H9 (cell line): Measurements from ENCODE around the gene MAD1L1. TPM values are rescaled to one million over a fixed set of nuclear protein-coding genes. Genes with fewer than 3 reads are reported as not detected.

ENCODE experiments used
- DNase-seq: peaks from one replicate; pipeline ENCODE4 v3.0.0-alpha.2; 2017
- H2AFZ ChIP-seq: one replicate; pipeline ENCODE4 v1.6.1; 2013; ENCODE audit warnings: mild to moderate bottlenecking, low read length, control low read depth, moderate library complexity
- H2AK5ac ChIP-seq: 2 replicates; pipeline ENCODE4 v1.6.1; 2013; ENCODE audit warnings: low read length, control low read depth, mixed read lengths; ENCODE audit not compliant: insufficient read length
- H2BK120ac ChIP-seq: one replicate; pipeline ENCODE4 v1.6.1; 2013; ENCODE audit warnings: low read depth, mild to moderate bottlenecking, low read length, control low read depth, inconsistent platforms; ENCODE audit not compliant: poor library complexity, severe bottlenecking
- H2BK12ac ChIP-seq: 2 replicates; pipeline ENCODE4 v1.6.1; 2013; ENCODE audit warnings: low read length, control low read depth, mixed read lengths, low read depth; ENCODE audit not compliant: insufficient read length
- H2BK15ac ChIP-seq: 2 replicates; pipeline ENCODE4 v1.6.1; 2013; ENCODE audit warnings: low read depth, low read length, control low read depth
- H2BK20ac ChIP-seq: one replicate; pipeline ENCODE4 v1.6.1; 2013; ENCODE audit warnings: low read depth, mild to moderate bottlenecking, low read length, control low read depth, inconsistent platforms; ENCODE audit not compliant: poor library complexity, severe bottlenecking
- H2BK5ac ChIP-seq: 2 replicates; pipeline ENCODE4 v1.6.1; 2013; ENCODE audit warnings: low read length, control low read depth, mixed read lengths; ENCODE audit not compliant: insufficient read length
- H3K14ac ChIP-seq: 2 replicates; pipeline ENCODE4 v1.6.1; 2013; ENCODE audit warnings: low read length, control low read depth; ENCODE audit not compliant: insufficient read depth
- H3K18ac ChIP-seq: 2 replicates; pipeline ENCODE4 v1.6.1; 2013; ENCODE audit warnings: low read depth, mild to moderate bottlenecking, mixed read lengths, low read length, control low read depth; ENCODE audit not compliant: insufficient read length
- H3K23ac ChIP-seq: 2 replicates; pipeline ENCODE4 v1.6.1; 2013; ENCODE audit warnings: low read length, control low read depth, mixed read lengths, low read depth; ENCODE audit not compliant: insufficient read length
- H3K23me2 ChIP-seq: 2 replicates; pipeline ENCODE4 v1.6.1; 2013; ENCODE audit warnings: low read depth, mild to moderate bottlenecking, mixed read lengths, low read length, control low read depth; ENCODE audit not compliant: insufficient read length, poor library complexity, severe bottlenecking
- H3K27ac ChIP-seq: 2 replicates; pipeline ENCODE4 v1.5.1; 2013; ENCODE audit warnings: low read length, control low read depth, mixed read lengths, low read depth; ENCODE audit not compliant: insufficient read length
- H3K27me3 ChIP-seq: 2 replicates; pipeline ENCODE4 v1.6.1; 2013; ENCODE audit warnings: low read length, control low read depth, inconsistent platforms; ENCODE audit not compliant: insufficient read depth
- H3K4ac ChIP-seq: 2 replicates; pipeline ENCODE4 v1.6.1; 2013; ENCODE audit warnings: low read depth, mild to moderate bottlenecking, control low read depth, inconsistent platforms, low read length, moderate library complexity
- H3K4me1 ChIP-seq: 2 replicates; pipeline ENCODE4 v1.6.1; 2013; ENCODE audit warnings: low read length, control low read depth, inconsistent platforms; ENCODE audit not compliant: insufficient read depth
- H3K4me2 ChIP-seq: 2 replicates; pipeline ENCODE4 v1.6.1; 2013; ENCODE audit warnings: low read length, control low read depth, mixed read lengths; ENCODE audit not compliant: insufficient read length, insufficient read depth
- H3K56ac ChIP-seq: 2 replicates; pipeline ENCODE4 v1.6.1; 2013; ENCODE audit warnings: low read depth, mild to moderate bottlenecking, mixed read lengths, low read length, control low read depth; ENCODE audit not compliant: insufficient read length
- H3K79me1 ChIP-seq: 2 replicates; pipeline ENCODE4 v1.6.1; 2013; ENCODE audit warnings: low read depth, mild to moderate bottlenecking, moderate library complexity, low read length, control low read depth, inconsistent platforms; ENCODE audit not compliant: insufficient read depth, poor library complexity, severe bottlenecking
- H3K79me2 ChIP-seq: 2 replicates; pipeline ENCODE4 v1.6.1; 2013; ENCODE audit warnings: low read length, control low read depth, inconsistent platforms; ENCODE audit not compliant: insufficient read depth
- H3K9ac ChIP-seq: 2 replicates; pipeline ENCODE4 v1.6.1; 2013; ENCODE audit warnings: low read length, control low read depth, mixed read lengths; ENCODE audit not compliant: insufficient read length; ENCODE audit errors: extremely low read depth
- H3K9me3 ChIP-seq: one replicate; pipeline ENCODE4 v1.6.1; 2013; ENCODE audit warnings: low read depth, low read length, inconsistent platforms; ENCODE audit not compliant: control insufficient read depth
- H3T11ph ChIP-seq: one replicate; pipeline ENCODE4 v1.6.1; 2013; ENCODE audit warnings: mild to moderate bottlenecking, low read length, control low read depth, inconsistent platforms
- H4K20me1 ChIP-seq: one replicate; pipeline ENCODE4 v1.6.1; 2013; ENCODE audit not compliant: control insufficient read depth, insufficient read length, insufficient read depth
- H4K5ac ChIP-seq: 2 replicates; pipeline ENCODE4 v1.6.1; 2013; ENCODE audit warnings: low read depth, mild to moderate bottlenecking, mixed read lengths, low read length, control low read depth; ENCODE audit not compliant: insufficient read length
- H4K8ac ChIP-seq: replicated peaks from 2 replicates; pipeline ENCODE4 v1.6.1; 2013; ENCODE audit warnings: low read length, control low read depth, mixed read lengths, low read depth; ENCODE audit not compliant: insufficient read length
- H4K91ac ChIP-seq: 2 replicates; pipeline ENCODE4 v1.6.1; 2013; ENCODE audit warnings: low read depth, mild to moderate bottlenecking, moderate library complexity, mixed read lengths, low read length, control low read depth; ENCODE audit not compliant: insufficient read length
- H3K27ac Mint-ChIP-seq, 3 experiments: 2 replicates in 2 of 3; 3 replicates in 1 of 3; pipeline ENCODE4 v1.8.0; 2020 to 2021; ENCODE audit warnings: mixed read lengths in 3 of 3, mild to moderate bottlenecking in 1 of 3, moderate library complexity in 1 of 3
- H3K27me3 Mint-ChIP-seq: 2 replicates; pipeline ENCODE4 v1.8.0; 2021; ENCODE audit warnings: low read depth, mild to moderate bottlenecking, moderate library complexity, mixed read lengths
- H3K36me3 Mint-ChIP-seq, 3 experiments: 2 replicates in 2 of 3; 3 replicates in 1 of 3; pipeline ENCODE4 v1.8.0; 2020 to 2021; ENCODE audit warnings: low read depth in 3 of 3, mixed read lengths in 3 of 3; ENCODE audit not compliant: insufficient read depth in 1 of 3
- H3K4me1 Mint-ChIP-seq, 2 experiments: 2 replicates each; pipeline ENCODE4 v1.8.0; 2020; ENCODE audit warnings: mixed read lengths in 2 of 2
- H3K4me3 Mint-ChIP-seq, 2 experiments: 2 replicates in 1 of 2; 3 replicates in 1 of 2; pipeline ENCODE4 v1.8.0; 2020 to 2021; ENCODE audit warnings: mild to moderate bottlenecking in 2 of 2, mixed read lengths in 2 of 2, moderate library complexity in 1 of 2
- H3K9me3 Mint-ChIP-seq, 2 experiments: 2 replicates in 1 of 2; 3 replicates in 1 of 2; pipeline ENCODE4 v1.8.0; 2020; ENCODE audit warnings: mild to moderate bottlenecking in 2 of 2, mixed read lengths in 2 of 2, moderate library complexity in 1 of 2
- WGBS: extraction: QIAGEN DNeasy Blood & Tissue Kit; methylation state at CpG from one replicate; pipeline ENCODE4 v1.1.7; 2013; ENCODE audit warnings: missing lambda C conversion rate, low lambda C conversion rate, mixed read lengths; ENCODE audit not compliant: insufficient read length; ENCODE audit errors: extremely low coverage; 5-methylcytosine and 5-hydroxymethylcytosine counted together
- total RNA-seq: library from RNA; stranded (reverse); gene quantifications from 2 replicates; pipeline ENCODE4 v1.2.1, GENCODE V29; 2021
- TF ChIP-seq, protein P1 (sequence below): fragments of 200-600 bp; sonication (generic); conservative IDR thresholded peaks from 3 replicates; pipeline ENCODE4 v1.8.0; 2021; ENCODE audit warnings: antibody characterized with exemption, mild to moderate bottlenecking

MAD1L1 gene
- total RNA-seq, 1 experiment from 2014 or later = 39.0 TPM

DNA sequence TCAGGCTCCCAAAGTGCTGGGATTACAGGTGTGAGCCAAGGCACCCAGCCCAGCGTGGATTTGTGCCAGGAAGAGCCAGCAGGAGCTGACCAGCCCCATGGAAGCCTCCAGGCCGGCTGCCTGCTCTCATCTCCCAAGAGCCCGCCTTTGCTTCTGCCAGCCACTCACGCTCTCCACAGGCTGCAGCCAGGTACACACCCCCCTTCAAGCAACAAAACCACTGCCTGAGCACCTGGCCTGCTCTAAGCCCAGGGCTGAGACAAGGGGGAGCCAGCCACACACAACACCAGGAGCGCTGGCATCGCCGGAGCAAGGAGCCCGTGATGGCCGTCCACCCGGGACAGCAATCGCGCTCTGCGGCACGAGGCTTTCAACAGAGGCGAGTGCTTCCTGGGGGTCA is 34.5 kb downstream of the MAD1L1 start:
- Histone ChIP-seq H3K79me2 (no peaks in the 10 kb centered on the region; the same call in 1 of the 2 replicates), H3K56ac (no peak overlapping the region), H3K23ac (no peak overlapping the region), H3K4ac (no peak overlapping the region), H4K5ac (no peak overlapping the region), H3K18ac (no peak overlapping the region), H2BK5ac (no peak overlapping the region), H4K8ac (no peak overlapping the region), H3K23me2 (no peaks in the 10 kb centered on the region), H2AK5ac (no peak overlapping the region), H3K9ac (no peak overlapping the region), H3K27me3 (no peaks in the 10 kb centered on the region; the same call in 1 of the 2 replicates), H2BK15ac (no peak overlapping the region), H3T11ph (no peak overlapping the region), H3K9me3 (no peaks in the 10 kb centered on the region), H2BK20ac (no peak overlapping the region), H2BK120ac (no peak overlapping the region), H3K27ac (no peak overlapping the region), H3K14ac (no peak overlapping the region; the same call in 1 of the 2 replicates), H2BK12ac (no peak overlapping the region), H3K79me1 (no peaks in the 10 kb centered on the region), H4K20me1 (no peaks in the 10 kb centered on the region), H3K4me1 (no peaks in the 10 kb centered on the region), H4K91ac (no peak overlapping the region), H3K4me2 (no peak overlapping the region), H2AFZ (no peak overlapping the region)
- Mint-ChIP-seq H3K27ac (no peak overlapping the region; a peak in 1 of 7 replicates), H3K36me3 (peaks cover 37 to 48% (median 42%) of the 10 kb centered on the region in 3 experiments), H3K9me3 (peaks cover 3 to 10% of the 10 kb centered on the region in 2 experiments; a peak in 4 of 5 replicates), H3K4me1 (no peaks in the 10 kb centered on the region), H3K4me3 (no peak overlapping the region), H3K27me3 (no peaks in the 10 kb centered on the region)
- peak; percentile 28 for DNase-seq
- WGBS = no CpG with 5 or more reads among the region's 15 CpGs
- TF ChIP-seq, protein P1, sequence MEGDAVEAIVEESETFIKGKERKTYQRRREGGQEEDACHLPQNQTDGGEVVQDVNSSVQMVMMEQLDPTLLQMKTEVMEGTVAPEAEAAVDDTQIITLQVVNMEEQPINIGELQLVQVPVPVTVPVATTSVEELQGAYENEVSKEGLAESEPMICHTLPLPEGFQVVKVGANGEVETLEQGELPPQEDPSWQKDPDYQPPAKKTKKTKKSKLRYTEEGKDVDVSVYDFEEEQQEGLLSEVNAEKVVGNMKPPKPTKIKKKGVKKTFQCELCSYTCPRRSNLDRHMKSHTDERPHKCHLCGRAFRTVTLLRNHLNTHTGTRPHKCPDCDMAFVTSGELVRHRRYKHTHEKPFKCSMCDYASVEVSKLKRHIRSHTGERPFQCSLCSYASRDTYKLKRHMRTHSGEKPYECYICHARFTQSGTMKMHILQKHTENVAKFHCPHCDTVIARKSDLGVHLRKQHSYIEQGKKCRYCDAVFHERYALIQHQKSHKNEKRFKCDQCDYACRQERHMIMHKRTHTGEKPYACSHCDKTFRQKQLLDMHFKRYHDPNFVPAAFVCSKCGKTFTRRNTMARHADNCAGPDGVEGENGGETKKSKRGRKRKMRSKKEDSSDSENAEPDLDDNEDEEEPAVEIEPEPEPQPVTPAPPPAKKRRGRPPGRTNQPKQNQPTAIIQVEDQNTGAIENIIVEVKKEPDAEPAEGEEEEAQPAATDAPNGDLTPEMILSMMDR = no peak
